Vagina (tissue), 2 donors: ENCODE results near the gene C6orf52.

Experiments used
- CTCF ChIP-seq, 3 experiments: fragments of 450-650 bp in 2 of 3; fragments of 200-600 bp in 1 of 3; sonication (generic) in 1 of 3; IDR thresholded peaks; one replicate each; pipeline ENCODE4 v1.5.1; 2017 to 2019; ENCODE audit warnings: antibody characterized with exemption in 3 of 3, mild to moderate bottlenecking in 2 of 3, moderate library complexity in 2 of 3
- POLR2A ChIP-seq, 2 donors: fragments of 450-650 bp; IDR thresholded peaks; one replicate each; pipeline ENCODE4 v1.6.1; 2017; ENCODE audit warnings: antibody characterized with exemption in 2 of 2, mild to moderate bottlenecking in 2 of 2, moderate library complexity in 2 of 2
- POLR2AphosphoS5 ChIP-seq, 2 donors: sonication (generic); formaldehyde crosslinking; IDR thresholded peaks; one replicate each; pipeline ENCODE4 v1.9.0; 2017; ENCODE audit warnings: antibody characterized with exemption in 2 of 2, mild to moderate bottlenecking in 2 of 2, low read depth in 1 of 2; ENCODE audit not compliant: insufficient read depth in 1 of 2

GRCh38 chr6:10719964-10720264, 25.5 kb upstream of the C6orf52 start:
- TF ChIP-seq CTCF (IDR thresholded peaks at IDR 0.05) (no peak), POLR2A (IDR thresholded peaks at IDR 0.05) (no peak), POLR2AphosphoS5 (IDR thresholded peaks at IDR 0.05; ENCODE audit: insufficient read depth in 1 of 2, low read depth in 1 of 2) (no peak)
